Suprapubic skin (tissue), 4 donors: ENCODE results near the gene NKD2. TPM values are rescaled to one million over a fixed set of nuclear protein-coding genes. Genes with fewer than 3 reads are reported as not detected.

Experiments used
- DNase-seq, 2 donors: peaks; one replicate each; pipeline ENCODE4 v3.0.0-alpha.2; 2019; ENCODE audit warnings: low spot score in 2 of 2
- H3K27ac ChIP-seq: fragments of 200-600 bp; sonication (generic); one replicate; pipeline ENCODE4 v1.5.1; 2019
- H3K27me3 ChIP-seq: fragments of 200-600 bp; sonication (generic); one replicate; pipeline ENCODE4 v1.5.1; 2019
- H3K36me3 ChIP-seq: fragments of 200-600 bp; sonication (generic); one replicate; pipeline ENCODE4 v1.5.1; 2019
- H3K4me1 ChIP-seq: fragments of 200-600 bp; sonication (generic); one replicate; pipeline ENCODE4 v1.5.1; 2019
- H3K4me3 ChIP-seq: fragments of 200-600 bp; sonication (generic); one replicate; pipeline ENCODE4 v1.5.1; 2019; ENCODE audit warnings: mild to moderate bottlenecking
- H3K9me3 ChIP-seq: fragments of 200-600 bp; sonication (generic); one replicate; pipeline ENCODE4 v1.5.1; 2019
- EP300 ChIP-seq: sonication (generic); formaldehyde crosslinking; IDR thresholded peaks from one replicate; pipeline ENCODE4 v1.6.1; 2017; ENCODE audit warnings: antibody characterized with exemption
- POLR2A ChIP-seq, 2 donors: fragments of 450-650 bp; IDR thresholded peaks; one replicate each; pipeline ENCODE4 v1.6.1; 2017; ENCODE audit warnings: antibody characterized with exemption in 2 of 2, mild to moderate bottlenecking in 2 of 2, moderate library complexity in 2 of 2
- POLR2AphosphoS5 ChIP-seq, 3 donors: sonication (generic); formaldehyde crosslinking; IDR thresholded peaks; one replicate each; pipeline ENCODE4 v1.6.1; 2017; ENCODE audit warnings: antibody characterized with exemption in 3 of 3
- WGBS: methylation state at CpG from one replicate; pipeline ENCODE4 v1.1.5; 2018; 5-methylcytosine and 5-hydroxymethylcytosine counted together
- total RNA-seq, 4 donors: library from RNA; depleted of rRNA; stranded (reverse); fragments of >200 nt; gene quantifications; one replicate each; pipeline ENCODE4 v1.1.0, GENCODE V29; 2016
- TF ChIP-seq, protein P1 (sequence below), 2 donors: fragments of 200-600 bp in 1 of 2; fragments of 450-650 bp in 1 of 2; sonication (generic) in 1 of 2; IDR thresholded peaks; one replicate each; pipeline ENCODE4 v1.5.1; 2016 to 2019; ENCODE audit warnings: antibody characterized with exemption in 2 of 2, mild to moderate bottlenecking in 1 of 2, moderate library complexity in 1 of 2

NKD2 gene, protein sequence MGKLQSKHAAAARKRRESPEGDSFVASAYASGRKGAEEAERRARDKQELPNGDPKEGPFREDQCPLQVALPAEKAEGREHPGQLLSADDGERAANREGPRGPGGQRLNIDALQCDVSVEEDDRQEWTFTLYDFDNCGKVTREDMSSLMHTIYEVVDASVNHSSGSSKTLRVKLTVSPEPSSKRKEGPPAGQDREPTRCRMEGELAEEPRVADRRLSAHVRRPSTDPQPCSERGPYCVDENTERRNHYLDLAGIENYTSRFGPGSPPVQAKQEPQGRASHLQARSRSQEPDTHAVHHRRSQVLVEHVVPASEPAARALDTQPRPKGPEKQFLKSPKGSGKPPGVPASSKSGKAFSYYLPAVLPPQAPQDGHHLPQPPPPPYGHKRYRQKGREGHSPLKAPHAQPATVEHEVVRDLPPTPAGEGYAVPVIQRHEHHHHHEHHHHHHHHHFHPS
- total RNA-seq = 10 to 100 TPM in 2 of 4 donors, 1 to 10 TPM in 2; 7.9 to 13.0 (median 10.6) TPM

DNA sequence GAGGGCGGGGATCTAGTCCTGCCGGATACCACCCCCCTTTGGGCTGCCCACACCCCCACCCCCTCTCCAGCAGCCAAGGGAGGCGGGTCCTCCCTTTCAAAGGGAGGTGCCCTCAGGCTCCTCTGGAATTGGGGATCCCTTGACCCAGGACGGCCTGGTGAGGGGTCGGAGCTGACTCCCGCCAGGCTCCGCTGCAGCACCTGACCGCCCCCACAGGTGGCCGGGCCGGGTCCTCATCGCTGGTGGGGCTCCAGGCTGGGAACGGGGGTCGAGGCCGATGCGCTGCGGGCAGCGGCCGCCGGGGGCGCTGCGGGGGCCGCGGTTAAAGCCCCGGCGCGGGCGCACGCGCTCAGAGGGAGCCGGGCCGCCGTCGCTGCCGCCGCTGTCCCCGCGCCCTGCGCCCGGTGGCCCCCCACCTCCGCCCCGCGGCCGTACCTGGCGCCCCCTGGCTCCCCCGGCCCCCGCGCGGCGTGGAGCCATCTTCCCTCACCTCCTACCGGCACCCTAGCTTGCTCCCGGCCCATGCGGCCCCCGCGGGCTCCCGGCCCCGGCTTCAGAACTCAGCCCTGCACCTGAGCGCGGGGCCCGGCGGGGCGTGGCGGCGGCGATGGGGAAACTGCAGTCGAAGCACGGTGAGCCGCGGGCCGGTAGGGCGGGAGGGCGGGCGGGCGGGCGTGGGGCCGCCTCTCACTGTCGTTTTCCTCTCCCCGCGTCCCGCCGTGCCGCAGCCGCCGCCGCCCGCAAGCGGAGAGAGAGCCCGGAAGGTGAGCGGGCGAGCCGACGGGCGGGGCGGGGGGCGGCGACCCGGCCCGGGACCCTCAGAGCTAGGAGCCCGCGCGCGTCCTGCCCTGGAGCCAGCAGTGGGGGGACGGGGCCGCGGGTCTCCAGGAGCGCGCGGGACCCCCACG, at the start of gene NKD2:
TSS of gene NKD2 (plus strand) at position 352 of the 908 bp plus-strand sequence. CDS start at position 608, 256 bp downstream.
- no peak for TF ChIP-seq POLR2A (IDR thresholded peaks at IDR 0.05)
- TF ChIP-seq, protein P1, sequence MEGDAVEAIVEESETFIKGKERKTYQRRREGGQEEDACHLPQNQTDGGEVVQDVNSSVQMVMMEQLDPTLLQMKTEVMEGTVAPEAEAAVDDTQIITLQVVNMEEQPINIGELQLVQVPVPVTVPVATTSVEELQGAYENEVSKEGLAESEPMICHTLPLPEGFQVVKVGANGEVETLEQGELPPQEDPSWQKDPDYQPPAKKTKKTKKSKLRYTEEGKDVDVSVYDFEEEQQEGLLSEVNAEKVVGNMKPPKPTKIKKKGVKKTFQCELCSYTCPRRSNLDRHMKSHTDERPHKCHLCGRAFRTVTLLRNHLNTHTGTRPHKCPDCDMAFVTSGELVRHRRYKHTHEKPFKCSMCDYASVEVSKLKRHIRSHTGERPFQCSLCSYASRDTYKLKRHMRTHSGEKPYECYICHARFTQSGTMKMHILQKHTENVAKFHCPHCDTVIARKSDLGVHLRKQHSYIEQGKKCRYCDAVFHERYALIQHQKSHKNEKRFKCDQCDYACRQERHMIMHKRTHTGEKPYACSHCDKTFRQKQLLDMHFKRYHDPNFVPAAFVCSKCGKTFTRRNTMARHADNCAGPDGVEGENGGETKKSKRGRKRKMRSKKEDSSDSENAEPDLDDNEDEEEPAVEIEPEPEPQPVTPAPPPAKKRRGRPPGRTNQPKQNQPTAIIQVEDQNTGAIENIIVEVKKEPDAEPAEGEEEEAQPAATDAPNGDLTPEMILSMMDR (IDR thresholded peaks at IDR 0.05) = peak; percentile 63 to 74
- Histone ChIP-seq H3K27me3 (peaks cover 56% of the 10 kb centered on the region), H3K27ac (no peak within 1 kb of the TSS), H3K36me3 (no peaks in the 10 kb centered on the region), H3K4me1 (peaks cover 47% of the 10 kb centered on the region), H3K4me3 (peak within 1 kb of the TSS; percentile 64), H3K9me3 (no peaks in the 10 kb centered on the region)
- peak; percentile 71 to 76 for DNase-seq
- WGBS = 0% methylated on average over 5 of the region's 108 CpGs

DNA sequence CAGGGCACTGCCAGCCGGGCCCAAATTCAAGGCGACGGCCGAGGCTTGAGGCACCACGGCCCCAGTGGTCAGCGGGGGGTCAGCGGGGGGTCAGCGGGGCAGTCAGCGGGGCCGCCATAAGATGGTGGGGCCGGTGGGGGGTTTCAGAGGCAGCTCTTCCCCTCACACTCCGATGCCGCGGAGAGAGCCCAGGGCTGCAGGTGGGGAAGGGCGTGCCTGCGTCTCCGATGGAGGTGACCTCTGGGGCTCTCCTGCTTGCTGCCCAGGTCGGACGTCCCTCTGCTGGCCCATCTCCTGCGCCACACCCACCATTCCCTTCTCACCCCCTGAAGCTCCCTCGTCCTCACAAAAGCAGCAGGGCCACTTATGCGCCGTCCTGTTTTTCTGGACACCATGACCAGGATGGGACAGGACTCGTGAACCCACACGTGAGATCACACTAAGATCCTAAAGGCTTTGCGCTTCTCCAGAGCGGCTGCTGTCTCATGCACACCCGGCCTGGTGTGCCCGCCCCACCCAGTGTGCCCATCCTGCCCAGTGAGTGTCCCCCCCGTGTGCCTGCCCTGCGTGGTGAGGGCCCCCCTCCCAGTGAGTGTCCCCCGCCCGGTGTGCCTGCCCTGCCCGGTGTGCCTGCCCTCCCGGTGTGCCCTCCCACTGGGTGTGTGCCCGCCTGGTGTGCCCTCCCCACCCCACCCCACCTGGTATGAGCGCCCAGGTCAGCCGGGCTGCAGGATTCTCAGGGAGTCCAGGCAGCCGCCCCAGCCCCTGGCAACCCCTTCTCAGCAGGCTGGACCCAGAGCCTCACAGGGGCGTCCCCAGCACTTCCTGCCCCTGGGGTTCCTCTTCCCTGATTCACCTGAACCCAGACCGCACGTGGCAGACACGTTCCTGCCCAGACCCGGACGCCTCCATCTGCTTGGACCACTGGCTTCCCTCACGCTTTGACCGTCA, 48.7 kb upstream of the NKD2 start:
- Histone ChIP-seq H3K4me1 (peaks cover 23% of the 10 kb centered on the region), H3K9me3 (no peaks in the 10 kb centered on the region), H3K36me3 (no peaks in the 10 kb centered on the region), H3K27ac (no peak overlapping the region), H3K4me3 (no peak overlapping the region), H3K27me3 (peaks cover 45% of the 10 kb centered on the region)
- peak; percentile 62 to 76 for DNase-seq
- WGBS = 87% methylated on average over 31 of the region's 47 CpGs
- TF ChIP-seq POLR2A (IDR thresholded peaks at IDR 0.05) (no peak), POLR2AphosphoS5 (IDR thresholded peaks at IDR 0.05) (no peak)
- TF ChIP-seq, protein P1 (IDR thresholded peaks at IDR 0.05) = no peak

DNA sequence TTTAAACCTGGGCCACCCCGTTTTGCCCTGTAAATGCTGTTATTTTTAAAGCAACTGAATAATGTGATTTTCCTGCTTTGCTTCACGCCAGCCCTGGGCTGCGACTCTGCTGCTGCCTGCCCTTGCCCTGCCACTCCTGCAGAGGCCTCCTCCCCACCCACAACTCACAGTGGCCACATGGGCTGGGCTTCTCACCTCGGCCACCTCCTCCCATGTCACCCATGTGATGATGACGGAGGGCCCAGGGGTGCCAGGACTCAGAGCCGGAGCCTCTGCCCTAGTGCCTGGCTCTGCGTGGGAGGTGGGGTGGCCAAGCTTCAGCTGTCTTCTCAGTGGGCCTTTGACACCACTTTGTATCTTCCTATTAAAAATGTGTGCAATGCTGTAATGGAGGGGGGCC, 48.1 kb upstream of the NKD2 start:
- Histone ChIP-seq H3K27me3 (peaks cover 48% of the 10 kb centered on the region), H3K9me3 (no peaks in the 10 kb centered on the region), H3K4me3 (no peak overlapping the region), H3K36me3 (no peaks in the 10 kb centered on the region), H3K27ac (no peak overlapping the region), H3K4me1 (peaks cover 23% of the 10 kb centered on the region)
- DNase-seq = peak; percentile 58 to 61
- WGBS = 73% methylated on average over 7 of the region's 7 CpGs
- no peak for TF ChIP-seq POLR2A (IDR thresholded peaks at IDR 0.05)
- no peak for TF ChIP-seq POLR2AphosphoS5 (IDR thresholded peaks at IDR 0.05)
- TF ChIP-seq, protein P1 (IDR thresholded peaks at IDR 0.05) = no peak
- TF ChIP-seq EP300 = no peak

DNA sequence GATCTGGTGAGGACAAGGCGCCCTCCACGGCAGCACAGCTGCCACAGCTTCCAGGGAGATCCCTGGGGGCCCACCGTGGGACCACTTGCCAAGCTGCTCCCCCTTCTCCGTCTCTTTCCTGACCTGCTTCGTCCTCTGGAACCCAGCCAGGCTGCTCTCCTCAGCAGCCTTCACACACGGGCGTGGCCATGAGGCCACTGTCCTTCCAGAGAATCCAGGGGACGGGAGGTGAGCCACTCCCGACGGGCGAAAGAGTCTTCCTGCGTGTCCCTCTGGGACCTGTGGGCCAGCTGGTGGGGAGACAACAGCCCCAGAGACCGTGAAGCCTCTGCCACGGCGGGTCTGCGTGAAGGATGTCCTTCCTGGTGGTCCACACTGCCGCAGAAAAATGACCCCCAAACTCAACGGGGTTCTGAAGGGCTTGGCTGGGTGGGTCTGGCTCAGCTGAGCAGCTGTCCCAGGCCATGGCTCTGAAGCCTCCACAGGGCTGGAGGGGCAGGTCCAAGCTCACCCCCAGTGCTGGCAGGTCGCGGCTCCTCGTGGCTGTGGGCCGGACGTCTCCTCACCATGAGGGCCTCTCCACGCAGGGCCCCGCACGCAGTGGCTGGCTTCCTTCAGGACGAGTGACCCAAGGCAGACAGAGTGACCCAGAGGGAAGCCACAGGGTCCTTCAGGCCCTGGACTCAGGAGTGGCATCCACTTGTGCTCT, 47.4 kb upstream of the NKD2 start:
- peak; percentile 47 to 76 for DNase-seq
- WGBS = 75% methylated on average over 11 of the region's 27 CpGs
- H3K4me3 ChIP-seq = no peak overlapping the region
- TF ChIP-seq EP300 = no peak
- TF ChIP-seq POLR2AphosphoS5 (IDR thresholded peaks at IDR 0.05) = no peak
- TF ChIP-seq POLR2A (IDR thresholded peaks at IDR 0.05) = no peak
- TF ChIP-seq, protein P1 (IDR thresholded peaks at IDR 0.05) = no peak
- H3K27ac ChIP-seq = no peak overlapping the region
- no peaks in the 10 kb centered on the region for H3K9me3 ChIP-seq
- no peaks in the 10 kb centered on the region for H3K36me3 ChIP-seq
- H3K27me3 ChIP-seq = peaks cover 46% of the 10 kb centered on the region
- H3K4me1 ChIP-seq = peaks cover 23% of the 10 kb centered on the region
